Thyroid gland (tissue), 4 donors: ENCODE data around the gene KCTD18.

Experiments used
- CTCF ChIP-seq, 6 experiments: fragments of 200-600 bp in 3 of 6; fragments of 450-650 bp in 3 of 6; sonication (generic) in 3 of 6; IDR thresholded peaks; one replicate each; pipeline ENCODE4 v1.5.1; 2016 to 2019; ENCODE audit warnings: antibody characterized with exemption in 6 of 6, mild to moderate bottlenecking in 2 of 6, inconsistent platforms in 1 of 6, moderate library complexity in 1 of 6
- POLR2A ChIP-seq, 2 donors: fragments of 450-650 bp; IDR thresholded peaks; one replicate each; pipeline ENCODE4 v1.6.1; 2017; ENCODE audit warnings: antibody characterized with exemption in 2 of 2, mild to moderate bottlenecking in 2 of 2, moderate library complexity in 1 of 2

DNA sequence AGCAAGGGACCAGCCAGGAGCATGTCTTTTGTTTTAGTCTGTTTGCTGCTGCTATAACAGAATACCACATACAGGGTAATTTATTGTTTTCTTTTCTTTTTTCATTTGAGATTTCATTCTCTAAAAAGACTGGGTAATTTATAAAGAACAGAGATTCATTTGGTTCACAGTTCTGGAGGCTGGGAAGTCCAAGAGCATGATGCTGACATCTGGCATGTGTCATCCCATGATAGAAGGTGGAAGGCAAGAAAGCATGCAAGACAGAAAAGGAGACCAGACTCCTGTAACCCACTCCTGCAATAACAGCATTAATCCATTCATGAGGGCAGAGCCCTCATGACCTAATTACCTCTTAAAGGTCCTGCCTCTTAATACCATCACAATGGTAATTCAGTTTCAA, 30.9 kb upstream of the KCTD18 start:
- TF ChIP-seq POLR2A (IDR thresholded peaks at IDR 0.05) (no peak), CTCF (IDR thresholded peaks at IDR 0.05) (no peak)
